Measurements from ENCODE around the gene SYNE3.

SYNE3 gene

DNA sequence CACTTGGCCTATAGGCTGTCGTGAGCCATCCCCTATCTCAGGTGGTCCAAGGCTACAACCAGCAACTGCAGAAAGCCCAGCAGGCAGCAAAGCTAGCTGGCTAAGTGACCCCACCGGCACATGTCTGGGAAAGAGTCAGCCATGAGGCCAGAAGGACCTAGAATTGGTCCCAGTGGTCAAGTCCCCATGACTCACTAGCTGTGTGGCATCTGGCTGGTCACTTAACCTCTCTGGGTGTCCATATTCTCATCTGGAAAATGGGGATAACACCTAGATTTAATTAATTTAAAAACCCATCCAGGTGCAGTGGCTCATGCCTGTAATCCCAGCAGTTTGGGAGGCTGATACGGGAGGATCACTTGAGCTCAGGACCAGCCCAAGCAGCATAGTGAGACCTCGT lies 37.6 kb downstream of the SYNE3 start:
- H3K9me3 ChIP-seq (ENCODE audit: control insufficient read depth, low read length), result no peaks in the 10 kb centered on the region
- no peak overlapping the region for H3K9ac ChIP-seq
- H3K4me1 ChIP-seq, result no peaks in the 10 kb centered on the region
- H3K4me3 ChIP-seq (ENCODE audit: low read depth, low read length), result no peak overlapping the region
- no peaks in the 10 kb centered on the region for H3K27me3 ChIP-seq (ENCODE audit: control insufficient read depth, insufficient read depth, low read length)
- no peak overlapping the region for H3K27ac ChIP-seq
- no peak overlapping the region for H3K4me2 ChIP-seq (ENCODE audit: low read length)
- H3K36me3 ChIP-seq (ENCODE audit: control insufficient read depth, insufficient read depth, low read length), result no peaks in the 10 kb centered on the region
- H3K79me2 ChIP-seq, result no peaks in the 10 kb centered on the region
- H2AFZ ChIP-seq, result no peak overlapping the region
- TF ChIP-seq CTCF (IDR thresholded peaks at IDR 0.05), result no peak

DNA sequence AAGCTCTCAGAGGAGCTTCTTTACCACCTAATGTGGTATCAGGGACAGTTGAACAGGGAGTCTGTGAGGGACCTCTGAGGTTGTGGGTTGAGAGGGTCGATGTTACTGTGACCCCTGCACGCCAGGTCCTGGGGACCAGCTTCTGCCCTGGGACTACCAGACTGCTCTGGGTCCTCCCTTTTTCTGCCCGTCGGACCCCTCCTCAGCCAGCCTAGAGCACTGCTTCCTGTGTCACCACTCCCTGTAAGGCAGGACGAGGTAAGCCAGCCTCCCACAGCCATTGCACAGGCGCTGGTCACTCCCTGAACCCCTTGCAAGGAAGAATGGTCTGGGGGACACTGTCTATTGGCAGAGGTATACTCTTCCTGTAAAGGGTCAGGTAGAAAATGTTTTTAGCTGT lies 38.1 kb downstream of the SYNE3 start:
- H3K9me3 ChIP-seq (ENCODE audit: control insufficient read depth, low read length), result no peaks in the 10 kb centered on the region
- no peak overlapping the region for H3K4me3 ChIP-seq (ENCODE audit: low read depth, low read length)
- H3K9ac ChIP-seq, result no peak overlapping the region
- no peaks in the 10 kb centered on the region for H3K36me3 ChIP-seq (ENCODE audit: control insufficient read depth, insufficient read depth, low read length)
- no peak overlapping the region for H3K27ac ChIP-seq
- H3K4me1 ChIP-seq, result no peaks in the 10 kb centered on the region
- TF ChIP-seq CTCF (IDR thresholded peaks at IDR 0.05), result no peak
- no peak overlapping the region for H3K4me2 ChIP-seq (ENCODE audit: low read length)
- no peaks in the 10 kb centered on the region for H3K79me2 ChIP-seq
- H2AFZ ChIP-seq, result no peak overlapping the region
- H3K27me3 ChIP-seq (ENCODE audit: control insufficient read depth, insufficient read depth, low read length), result no peaks in the 10 kb centered on the region

DNA sequence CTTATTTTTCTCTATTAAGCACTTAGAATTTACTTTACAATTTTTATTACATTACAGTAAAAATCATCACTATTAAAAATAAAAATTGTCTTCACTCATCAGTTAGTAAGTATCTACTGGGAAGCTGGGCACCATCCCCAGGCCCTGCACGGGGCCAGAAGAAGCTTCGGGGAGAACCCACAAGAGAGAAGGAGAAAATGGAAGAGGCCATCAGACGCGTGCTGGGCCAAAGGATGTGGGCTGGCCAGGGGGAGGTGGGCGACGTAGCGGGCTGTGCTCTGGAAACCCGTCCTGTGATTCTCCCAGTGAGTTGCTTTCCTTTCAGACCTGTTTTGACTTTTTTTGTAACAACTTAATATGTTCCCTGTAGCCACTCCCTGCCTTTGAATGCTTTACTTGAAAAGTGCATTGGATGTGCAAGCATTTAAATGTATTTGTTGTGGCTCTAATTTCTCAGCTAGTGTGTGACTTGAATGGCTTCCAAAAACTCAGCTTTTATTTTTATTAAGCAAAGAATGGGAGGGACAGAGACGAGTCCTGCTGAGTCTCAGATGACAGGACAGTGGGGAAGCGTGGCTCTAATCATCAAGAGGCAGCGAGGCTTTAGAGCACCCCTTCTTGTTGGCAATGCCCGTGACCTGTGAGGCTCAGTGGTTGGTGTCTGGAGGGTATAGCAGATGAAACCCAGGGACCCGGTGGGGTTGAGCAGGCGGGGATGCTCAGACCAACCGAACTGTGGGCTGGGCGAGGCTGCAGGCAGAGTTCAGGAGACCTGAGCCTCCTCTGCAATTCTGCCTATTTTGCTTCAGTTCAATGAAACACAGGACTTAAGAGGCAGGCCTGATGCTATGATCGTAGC lies 38.8 kb downstream of the SYNE3 start:
- H3K4me3 ChIP-seq (ENCODE audit: low read depth, low read length), result no peak overlapping the region
- no peaks in the 10 kb centered on the region for H3K4me1 ChIP-seq
- H3K9me3 ChIP-seq (ENCODE audit: control insufficient read depth, low read length), result no peaks in the 10 kb centered on the region
- H3K36me3 ChIP-seq (ENCODE audit: control insufficient read depth, insufficient read depth, low read length), result no peaks in the 10 kb centered on the region
- no peaks in the 10 kb centered on the region for H3K79me2 ChIP-seq
- H3K27ac ChIP-seq, result no peak overlapping the region
- H2AFZ ChIP-seq, result no peak overlapping the region
- TF ChIP-seq CTCF (IDR thresholded peaks at IDR 0.05), result no peak
- H3K4me2 ChIP-seq (ENCODE audit: low read length), result no peak overlapping the region
- no peak overlapping the region for H3K9ac ChIP-seq
- no peaks in the 10 kb centered on the region for H3K27me3 ChIP-seq (ENCODE audit: control insufficient read depth, insufficient read depth, low read length)

- Histone ChIP-seq H3K4me3 (ENCODE audit: low read depth, low read length) (no peak overlapping the region), H3K9ac (no peak overlapping the region), H3K27ac (no peak overlapping the region), H3K9me3 (ENCODE audit: control insufficient read depth, low read length) (no peaks in the 10 kb centered on the region), H3K27me3 (ENCODE audit: control insufficient read depth, insufficient read depth, low read length) (no peaks in the 10 kb centered on the region), H2AFZ (no peak overlapping the region), H3K36me3 (ENCODE audit: control insufficient read depth, insufficient read depth, low read length) (no peaks in the 10 kb centered on the region), H3K4me2 (ENCODE audit: low read length) (no peak overlapping the region), H3K4me1 (no peaks in the 10 kb centered on the region), H3K79me2 (no peaks in the 10 kb centered on the region)
- TF ChIP-seq CTCF (IDR thresholded peaks at IDR 0.05), result no peak
Observed at GRCh38 chr14:95476747-95477146, 39.7 kb downstream of the SYNE3 start.

Measured in parathyroid adenoma (tissue), 2 donors.